ENCODE measurements around the gene KCNH1.

The KCNH1 gene

DNA sequence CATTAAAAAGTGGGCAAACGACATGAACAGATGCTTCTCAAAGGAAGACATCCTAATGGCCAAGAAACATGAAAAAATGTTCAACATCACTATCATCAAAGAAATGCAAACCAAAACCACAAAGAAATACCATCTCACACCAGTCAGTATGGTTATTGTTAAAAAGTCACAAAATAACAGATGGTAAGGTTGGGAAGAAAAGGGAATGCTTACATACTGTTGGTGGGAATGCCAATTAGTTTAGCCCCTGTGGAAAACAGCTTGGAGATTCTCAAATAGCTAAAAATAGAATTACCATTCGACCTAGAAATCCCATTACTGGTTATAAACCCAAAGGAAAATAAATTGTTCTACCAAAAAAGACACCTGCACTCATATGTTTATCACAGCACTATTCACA lies 369.4 kb downstream of the KCNH1 start:
- ChIA-PET CTCF (no interaction called here), POLR2A (no interaction called here)
- no peaks in the 10 kb centered on the region for H3K27me3 ChIP-seq (replicated peaks in 2 of 5; ENCODE audit: control insufficient read depth in 4 of 5, insufficient read depth in 5 of 5, low read length in 4 of 5)
- H3K4me1 ChIP-seq (ENCODE audit: control extremely low read depth in 1 of 4, control insufficient read depth in 4 of 4, insufficient read depth in 4 of 4, low read length in 3 of 4): no peaks in the 10 kb centered on the region
- peaks cover 0 to 9% (median 2%) of the 10 kb centered on the region in 5 experiments for H3K9me3 ChIP-seq (ENCODE audit: control extremely low read depth in 1 of 5, control insufficient read depth in 4 of 5, insufficient read depth in 2 of 5, low read depth in 1 of 5, low read length in 4 of 5)
- WGBS (ENCODE audit: insufficient coverage): 69% methylated on average over 2 of the region's 2 CpGs
- no peak for DNase-seq
- no peaks in the 10 kb centered on the region for H3K36me3 ChIP-seq (ENCODE audit: control insufficient read depth in 4 of 4, insufficient read depth in 4 of 4, low read length in 3 of 4)
- H3K27ac ChIP-seq (ENCODE audit: insufficient read depth in 1 of 2, low read depth in 1 of 2, low read length in 2 of 2, poor library complexity in 1 of 2, severe bottlenecking in 2 of 2): no peak overlapping the region
- no peak overlapping the region for H3K4me3 ChIP-seq (ENCODE audit: control insufficient read depth in 1 of 7, extremely low read depth in 1 of 7, insufficient read depth in 4 of 7, low read depth in 2 of 7, low read length in 6 of 7)

DNA sequence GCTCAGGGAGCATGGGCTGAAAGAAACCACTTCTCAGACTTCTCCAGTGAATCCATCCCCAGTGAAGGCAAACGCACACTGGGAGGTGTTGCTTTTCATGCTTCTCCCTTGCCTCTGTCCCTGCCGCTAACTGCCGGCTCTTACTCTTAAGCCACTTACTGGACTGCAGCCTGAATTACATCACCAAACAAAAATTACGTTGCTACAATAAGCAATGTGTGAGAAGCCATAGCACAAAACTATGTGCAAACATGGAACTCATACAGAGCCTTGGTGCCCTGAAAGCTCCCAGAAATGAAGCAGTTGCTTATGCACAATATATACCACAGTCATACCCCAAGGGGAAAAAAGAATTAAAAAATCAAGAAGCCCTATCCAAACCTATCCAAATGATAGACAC lies 375.2 kb downstream of the KCNH1 start:
- CTCF ChIA-PET: interaction anchor here (0.6 kb wide), 1 partner anchor 512 kb away, joined by 3 read pairs; no protein-coding TSS in a partner anchor
- DNase-seq: no peak

GRCh38 chr1:210758261-210758660 lies 375.7 kb downstream of the KCNH1 start:
- Histone ChIP-seq H3K36me3 (ENCODE audit: control insufficient read depth in 4 of 4, insufficient read depth in 4 of 4, low read length in 3 of 4) (no peaks in the 10 kb centered on the region), H3K27ac (ENCODE audit: insufficient read depth in 1 of 2, low read depth in 1 of 2, low read length in 2 of 2, poor library complexity in 1 of 2, severe bottlenecking in 2 of 2) (no peak overlapping the region), H3K4me1 (ENCODE audit: control extremely low read depth in 1 of 4, control insufficient read depth in 4 of 4, insufficient read depth in 4 of 4, low read length in 3 of 4) (peaks cover 0 to 2% (median 0%) of the 10 kb centered on the region in 4 experiments), H3K9me3 (ENCODE audit: control extremely low read depth in 1 of 5, control insufficient read depth in 4 of 5, insufficient read depth in 2 of 5, low read depth in 1 of 5, low read length in 4 of 5) (peaks cover 0 to 12% (median 2%) of the 10 kb centered on the region in 5 experiments), H3K4me3 (ENCODE audit: control insufficient read depth in 1 of 7, extremely low read depth in 1 of 7, insufficient read depth in 4 of 7, low read depth in 2 of 7, low read length in 6 of 7) (no peak overlapping the region), H3K27me3 (replicated peaks in 2 of 5; ENCODE audit: control insufficient read depth in 4 of 5, insufficient read depth in 5 of 5, low read length in 4 of 5) (no peaks in the 10 kb centered on the region)
- ChIA-PET CTCF (no interaction called here), POLR2A (no interaction called here)
- WGBS (ENCODE audit: insufficient coverage): 100% methylated on average over 1 of the region's 1 CpG
- no peak for DNase-seq

More for the DNA sequence above, 375.2 kb downstream of the KCNH1 start:
- peaks cover 0 to 12% (median 2%) of the 10 kb centered on the region in 5 experiments for H3K9me3 ChIP-seq (ENCODE audit: control extremely low read depth in 1 of 5, control insufficient read depth in 4 of 5, insufficient read depth in 2 of 5, low read depth in 1 of 5, low read length in 4 of 5)
- peaks cover 0 to 2% (median 0%) of the 10 kb centered on the region in 4 experiments for H3K4me1 ChIP-seq (ENCODE audit: control extremely low read depth in 1 of 4, control insufficient read depth in 4 of 4, insufficient read depth in 4 of 4, low read length in 3 of 4)
- POLR2A ChIA-PET: no interaction called here
- no peak overlapping the region for H3K4me3 ChIP-seq (ENCODE audit: control insufficient read depth in 1 of 7, extremely low read depth in 1 of 7, insufficient read depth in 4 of 7, low read depth in 2 of 7, low read length in 6 of 7)
- H3K36me3 ChIP-seq (ENCODE audit: control insufficient read depth in 4 of 4, insufficient read depth in 4 of 4, low read length in 3 of 4): no peaks in the 10 kb centered on the region
- no peak overlapping the region for H3K27ac ChIP-seq (ENCODE audit: insufficient read depth in 1 of 2, low read depth in 1 of 2, low read length in 2 of 2, poor library complexity in 1 of 2, severe bottlenecking in 2 of 2)
- WGBS (ENCODE audit: insufficient coverage): 78% methylated on average over 4 of the region's 4 CpGs
- no peaks in the 10 kb centered on the region for H3K27me3 ChIP-seq (replicated peaks in 2 of 5; ENCODE audit: control insufficient read depth in 4 of 5, insufficient read depth in 5 of 5, low read length in 4 of 5)

DNA sequence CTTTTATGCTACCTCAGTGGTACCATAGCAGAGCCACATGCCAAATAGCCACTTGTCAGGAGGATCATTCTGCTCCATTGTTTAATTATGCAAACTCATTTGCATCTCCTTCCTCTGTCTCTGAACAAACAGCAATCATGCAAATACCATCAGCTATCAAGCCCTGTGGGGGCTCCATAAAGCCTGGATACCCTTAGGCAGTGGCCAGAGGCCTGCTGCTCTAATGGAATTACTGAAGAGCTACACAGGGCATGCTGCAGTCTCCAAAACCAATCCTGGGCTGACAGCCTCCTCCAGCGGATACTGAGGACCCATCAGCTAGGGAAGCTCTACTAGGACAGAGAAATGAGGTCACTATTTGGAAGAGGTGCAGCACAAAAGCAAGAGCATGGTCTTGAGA lies 376.3 kb downstream of the KCNH1 start:
- H3K36me3 ChIP-seq (ENCODE audit: control insufficient read depth in 4 of 4, insufficient read depth in 4 of 4, low read length in 3 of 4): no peaks in the 10 kb centered on the region
- 100% methylated on average over 1 of the region's 1 CpG for WGBS (ENCODE audit: insufficient coverage)
- CTCF ChIA-PET: interaction anchor here (0.7 kb wide), 1 partner anchor 18 kb away, joined by 3 read pairs; no protein-coding TSS in a partner anchor
- H3K4me3 ChIP-seq (ENCODE audit: control insufficient read depth in 1 of 7, extremely low read depth in 1 of 7, insufficient read depth in 4 of 7, low read depth in 2 of 7, low read length in 6 of 7): no peak overlapping the region
- no peak for DNase-seq
- POLR2A ChIA-PET: no interaction called here
- H3K9me3 ChIP-seq (ENCODE audit: control extremely low read depth in 1 of 5, control insufficient read depth in 4 of 5, insufficient read depth in 2 of 5, low read depth in 1 of 5, low read length in 4 of 5): peaks cover 0 to 12% (median 2%) of the 10 kb centered on the region in 5 experiments
- peaks cover 0 to 2% (median 0%) of the 10 kb centered on the region in 4 experiments for H3K4me1 ChIP-seq (ENCODE audit: control extremely low read depth in 1 of 4, control insufficient read depth in 4 of 4, insufficient read depth in 4 of 4, low read length in 3 of 4)
- no peaks in the 10 kb centered on the region for H3K27me3 ChIP-seq (replicated peaks in 2 of 5; ENCODE audit: control insufficient read depth in 4 of 5, insufficient read depth in 5 of 5, low read length in 4 of 5)
- H3K27ac ChIP-seq (ENCODE audit: insufficient read depth in 1 of 2, low read depth in 1 of 2, low read length in 2 of 2, poor library complexity in 1 of 2, severe bottlenecking in 2 of 2): no peak overlapping the region

DNA sequence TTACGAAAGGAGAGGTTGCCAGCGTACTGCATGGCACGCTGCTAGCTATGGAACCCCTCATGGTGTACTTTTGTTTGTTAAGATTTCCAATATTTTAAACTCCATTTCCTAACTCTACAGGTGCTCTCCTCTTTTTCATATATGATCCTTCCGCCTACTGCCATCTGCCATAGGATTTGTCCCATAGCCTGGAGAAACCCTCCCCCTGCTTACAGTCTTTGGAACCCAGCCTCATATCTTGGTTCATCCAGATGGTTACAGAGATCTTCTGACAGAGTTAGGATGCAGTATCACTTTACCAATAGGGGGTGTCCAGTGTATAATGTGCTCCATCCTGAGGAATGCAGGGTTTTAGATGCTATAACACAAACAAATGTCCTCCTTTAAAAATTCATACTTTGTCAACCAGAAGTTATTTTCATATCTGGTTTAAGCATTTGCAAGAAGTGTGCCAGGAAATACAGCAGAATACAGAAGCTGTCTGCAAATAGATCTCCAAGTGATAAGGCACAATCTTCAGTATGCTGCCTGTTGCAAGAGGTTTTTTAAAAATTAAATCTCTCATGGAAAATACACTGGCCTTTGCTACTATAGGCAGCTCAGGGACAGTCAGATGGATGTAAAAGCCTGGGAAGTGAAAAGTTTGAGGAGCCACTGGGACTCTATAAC lies 377.8 kb downstream of the KCNH1 start:
- DNase-seq: no peak
- H3K27ac ChIP-seq (ENCODE audit: insufficient read depth in 1 of 2, low read depth in 1 of 2, low read length in 2 of 2, poor library complexity in 1 of 2, severe bottlenecking in 2 of 2): no peak overlapping the region
- H3K4me3 ChIP-seq (ENCODE audit: control insufficient read depth in 1 of 7, extremely low read depth in 1 of 7, insufficient read depth in 4 of 7, low read depth in 2 of 7, low read length in 6 of 7): no peak overlapping the region
- whole genome bisulfite sequencing (ENCODE audit: insufficient coverage): 100% methylated on average over 4 of the region's 4 CpGs
- POLR2A ChIA-PET: no interaction called here
- peaks cover 0 to 12% (median 2%) of the 10 kb centered on the region in 5 experiments for H3K9me3 ChIP-seq (ENCODE audit: control extremely low read depth in 1 of 5, control insufficient read depth in 4 of 5, insufficient read depth in 2 of 5, low read depth in 1 of 5, low read length in 4 of 5)
- H3K36me3 ChIP-seq (ENCODE audit: control insufficient read depth in 4 of 4, insufficient read depth in 4 of 4, low read length in 3 of 4): no peaks in the 10 kb centered on the region
- peaks cover 0 to 2% (median 0%) of the 10 kb centered on the region in 4 experiments for H3K4me1 ChIP-seq (ENCODE audit: control extremely low read depth in 1 of 4, control insufficient read depth in 4 of 4, insufficient read depth in 4 of 4, low read length in 3 of 4)
- CTCF ChIA-PET: interaction anchor here (0.9 kb wide), 1 partner anchor 16 kb away, joined by 4 read pairs; no protein-coding TSS in a partner anchor
- no peaks in the 10 kb centered on the region for H3K27me3 ChIP-seq (replicated peaks in 2 of 5; ENCODE audit: control insufficient read depth in 4 of 5, insufficient read depth in 5 of 5, low read length in 4 of 5)

GRCh38 chr1:210754878-210755665 lies 378.9 kb downstream of the KCNH1 start:
- WGBS (ENCODE audit: insufficient coverage): 41% methylated on average over 8 of the region's 8 CpGs
- Histone ChIP-seq H3K27ac (ENCODE audit: insufficient read depth in 1 of 2, low read depth in 1 of 2, low read length in 2 of 2, poor library complexity in 1 of 2, severe bottlenecking in 2 of 2) (no peak overlapping the region), H3K4me1 (ENCODE audit: control extremely low read depth in 1 of 4, control insufficient read depth in 4 of 4, insufficient read depth in 4 of 4, low read length in 3 of 4) (peaks cover 0 to 2% (median 0%) of the 10 kb centered on the region in 4 experiments), H3K9me3 (ENCODE audit: control extremely low read depth in 1 of 5, control insufficient read depth in 4 of 5, insufficient read depth in 2 of 5, low read depth in 1 of 5, low read length in 4 of 5) (peaks cover 0 to 8% (median 2%) of the 10 kb centered on the region in 5 experiments), H3K36me3 (ENCODE audit: control insufficient read depth in 4 of 4, insufficient read depth in 4 of 4, low read length in 3 of 4) (no peaks in the 10 kb centered on the region), H3K27me3 (replicated peaks in 2 of 5; ENCODE audit: control insufficient read depth in 4 of 5, insufficient read depth in 5 of 5, low read length in 4 of 5) (no peaks in the 10 kb centered on the region), H3K4me3 (ENCODE audit: control insufficient read depth in 1 of 7, extremely low read depth in 1 of 7, insufficient read depth in 4 of 7, low read depth in 2 of 7, low read length in 6 of 7) (no peak overlapping the region)
- DNase-seq: peak in 2 of 3 donors; percentile 8 to 13
- ChIA-PET POLR2A (no interaction called here), CTCF (no interaction called here)

- CTCF ChIA-PET: interaction anchor here (1.7 kb wide), 1 partner anchor 12 kb away, joined by 4 read pairs; no protein-coding TSS in a partner anchor
- H3K27ac ChIP-seq (ENCODE audit: insufficient read depth in 1 of 2, low read depth in 1 of 2, low read length in 2 of 2, poor library complexity in 1 of 2, severe bottlenecking in 2 of 2): no peak overlapping the region
- H3K36me3 ChIP-seq (ENCODE audit: control insufficient read depth in 4 of 4, insufficient read depth in 4 of 4, low read length in 3 of 4): no peaks in the 10 kb centered on the region
- peaks cover 0 to 2% (median 0%) of the 10 kb centered on the region in 5 experiments for H3K27me3 ChIP-seq (replicated peaks in 2 of 5; ENCODE audit: control insufficient read depth in 4 of 5, insufficient read depth in 5 of 5, low read length in 4 of 5)
- 96% methylated on average over 2 of the region's 2 CpGs for WGBS (ENCODE audit: insufficient coverage)
- no peaks in the 10 kb centered on the region for H3K9me3 ChIP-seq (ENCODE audit: control extremely low read depth in 1 of 5, control insufficient read depth in 4 of 5, insufficient read depth in 2 of 5, low read depth in 1 of 5, low read length in 4 of 5)
- no peak for DNase-seq
- no peak overlapping the region for H3K4me3 ChIP-seq (ENCODE audit: control insufficient read depth in 1 of 7, extremely low read depth in 1 of 7, insufficient read depth in 4 of 7, low read depth in 2 of 7, low read length in 6 of 7)
- POLR2A ChIA-PET: no interaction called here
- H3K4me1 ChIP-seq (ENCODE audit: control extremely low read depth in 1 of 4, control insufficient read depth in 4 of 4, insufficient read depth in 4 of 4, low read length in 3 of 4): peaks cover 0 to 2% (median under 1%) of the 10 kb centered on the region in 4 experiments
These were observed 382.0 kb downstream of the KCNH1 start for GRCh38 chr1:210751911-210752310.

Data from common myeloid progenitor, CD34-positive (primary cell).